Dermis microvascular lymphatic vessel endothelial cell (primary cell): ENCODE results near the gene ELOVL6. TPM values are rescaled to one million over a fixed set of nuclear protein-coding genes. Genes with fewer than 3 reads are reported as not detected.
"Not testable (repeated sequence)": the region's sequence is repeated elsewhere in the genome, so short reads cannot be mapped to it uniquely, and the experiment has no call there.

Experiments used
- DNase-seq, 2 donors: peaks; one replicate each; pipeline versions ENCODE4 v3.0.0 to v3.0.0-alpha.2; 2010; ENCODE audit warnings: low read depth in 2 of 2
- total RNA-seq: library from RNA; depleted of rRNA; stranded (reverse); fragments of >200 nt; gene quantifications from 2 replicates; pipeline ENCODE4 v1.2.1, GENCODE V29; 2014

The ELOVL6 gene
- total RNA-seq, 1 donor from 2014 or later: 3.5 TPM

GRCh38 chr4:110128472-110128919 is 69.9 kb downstream of the ELOVL6 start:
- no peak for DNase-seq

GRCh38 chr4:110128029-110128428 is 70.4 kb downstream of the ELOVL6 start:
- DNase-seq: no peak

- no peak for DNase-seq
These were observed 73.7 kb downstream of the ELOVL6 start for GRCh38 chr4:110124711-110125110.

GRCh38 chr4:110122201-110122600 is 76.2 kb downstream of the ELOVL6 start:
- DNase-seq: no peak

GRCh38 chr4:110120506-110120905 is 77.9 kb downstream of the ELOVL6 start:
- DNase-seq: no peak

GRCh38 chr4:110119880-110120279 is 78.5 kb downstream of the ELOVL6 start:
- peak in 1 of 2 donors; percentile 5 for DNase-seq

- DNase-seq: peak in 1 of 2 donors; percentile 8
These were observed 79.1 kb downstream of the ELOVL6 start for GRCh38 chr4:110119337-110119736.

- no peak for DNase-seq
These were observed 86.4 kb downstream of the ELOVL6 start for GRCh38 chr4:110112056-110112455.

GRCh38 chr4:110109455-110109854 is 89.0 kb downstream of the ELOVL6 start:
- no peak for DNase-seq

- no peak for DNase-seq
These were observed 89.5 kb downstream of the ELOVL6 start for GRCh38 chr4:110108960-110109359.

- DNase-seq: no peak
These were observed 90.0 kb downstream of the ELOVL6 start for GRCh38 chr4:110108422-110108821.

GRCh38 chr4:110107866-110108265 is 90.5 kb downstream of the ELOVL6 start:
- no peak for DNase-seq

GRCh38 chr4:110106931-110107296 is 91.5 kb downstream of the ELOVL6 start:
- peak in 1 of 2 donors; percentile 46 for DNase-seq

GRCh38 chr4:110104661-110105060 is 93.8 kb downstream of the ELOVL6 start:
- no peak for DNase-seq

- DNase-seq: no peak
These were observed 98.8 kb downstream of the ELOVL6 start for GRCh38 chr4:110099638-110100037.

GRCh38 chr4:110096405-110096804 is 102.0 kb downstream of the ELOVL6 start:
- DNase-seq: no peak

- DNase-seq: no peak
These were observed 105.8 kb downstream of the ELOVL6 start for GRCh38 chr4:110092646-110093045.

- DNase-seq: peak in 1 of 2 donors; percentile 22
These were observed 106.8 kb downstream of the ELOVL6 start for GRCh38 chr4:110091434-110092140.

- no peak for DNase-seq
These were observed 109.7 kb downstream of the ELOVL6 start for GRCh38 chr4:110088670-110089069.

- peak; percentile 70 to 91 for DNase-seq
These were observed 111.2 kb downstream of the ELOVL6 start for GRCh38 chr4:110087070-110087708.

GRCh38 chr4:110085131-110085530 is 113.3 kb downstream of the ELOVL6 start:
- peak; percentile 40 to 69 for DNase-seq

- DNase-seq: no peak
These were observed 114.3 kb downstream of the ELOVL6 start for GRCh38 chr4:110084154-110084553.

- DNase-seq: not testable (repeated sequence)
These were observed 120.3 kb downstream of the ELOVL6 start for GRCh38 chr4:110078148-110078547.
